Amniotic epithelial cell (primary cell): Measurements from ENCODE around the gene USP32.

ENCODE experiments used
- DNase-seq: peaks from one replicate; pipeline ENCODE4 v3.0.0-alpha.2; 2010; ENCODE audit warnings: low read depth

The USP32 gene

GRCh38 chr17:60153606-60154390, 238.1 kb downstream of the USP32 start:
- no peak for DNase-seq

DNA sequence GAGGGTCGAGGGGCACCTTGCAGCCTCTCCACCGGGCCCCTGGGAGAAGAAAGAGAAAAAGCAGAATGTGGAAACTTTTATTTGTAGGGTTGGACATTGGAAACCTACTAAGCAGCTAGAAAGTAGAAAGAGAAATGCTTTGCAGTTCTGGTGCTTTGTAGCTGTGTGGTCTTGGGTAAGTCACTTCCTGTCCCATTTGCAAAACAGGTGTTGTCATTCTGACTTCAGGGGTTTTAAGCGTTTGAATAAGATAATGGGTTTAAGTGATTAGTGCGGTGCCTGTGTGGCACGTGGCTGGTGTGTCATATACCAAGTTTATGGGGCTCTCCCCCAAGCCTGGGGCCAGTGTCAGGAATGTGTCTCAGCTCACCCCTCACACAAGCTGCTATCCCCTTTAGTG, 240.6 kb downstream of the USP32 start:
- DNase-seq = no peak

DNA sequence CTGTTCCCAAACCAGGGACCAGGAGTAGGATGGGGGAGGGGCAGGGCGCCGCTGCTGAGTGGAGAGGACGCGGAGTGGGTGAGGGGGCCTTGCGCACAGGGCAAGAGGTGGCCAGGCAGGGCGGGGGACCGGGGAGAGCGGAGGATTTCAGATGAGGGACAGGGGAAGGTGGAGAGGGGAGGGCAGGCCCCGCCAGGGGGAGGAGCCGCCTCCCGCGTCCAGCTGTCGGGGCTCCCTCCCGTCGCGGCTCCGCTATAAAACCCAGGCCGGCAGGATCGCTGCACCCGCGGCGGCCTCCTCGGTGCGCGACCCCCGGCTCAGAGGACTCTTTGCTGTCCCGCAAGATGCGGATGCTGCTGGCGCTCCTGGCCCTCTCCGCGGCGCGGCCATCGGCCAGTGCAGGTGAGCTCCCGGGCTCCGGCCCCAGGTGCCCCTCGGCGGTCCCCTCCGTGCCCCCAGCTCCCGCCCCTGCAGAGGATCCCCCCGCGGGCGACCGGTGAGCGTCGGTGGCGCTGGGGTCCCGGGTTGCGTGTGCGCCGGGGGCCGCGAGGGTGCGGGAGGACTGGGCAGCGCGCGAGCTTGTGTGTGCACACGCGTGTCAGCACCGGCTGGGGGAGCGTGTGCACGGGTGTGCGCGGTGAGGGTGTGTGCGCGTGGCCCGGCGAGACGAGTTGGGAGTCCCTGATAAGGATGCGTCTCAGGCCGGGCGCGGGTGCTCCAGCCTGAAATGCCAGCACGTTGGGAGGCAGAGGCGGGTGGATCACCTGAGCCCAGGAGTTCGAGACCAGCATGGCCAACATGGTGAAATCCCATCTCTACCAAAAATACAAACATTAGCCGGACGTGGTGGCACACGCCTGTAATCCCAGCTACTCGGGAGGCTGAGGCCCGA, 242.0 kb downstream of the USP32 start, which contains the start of gene CA4:
TSS of gene CA4 (plus strand) at position 283 of the 892 bp plus-strand sequence. CDS start at position 345, 62 bp downstream.
- DNase-seq = no peak

GRCh38 chr17:60148373-60148772, 243.6 kb downstream of the USP32 start:
- DNase-seq = no peak

GRCh38 chr17:60147553-60148223, 244.2 kb downstream of the USP32 start:
- no peak for DNase-seq

DNA sequence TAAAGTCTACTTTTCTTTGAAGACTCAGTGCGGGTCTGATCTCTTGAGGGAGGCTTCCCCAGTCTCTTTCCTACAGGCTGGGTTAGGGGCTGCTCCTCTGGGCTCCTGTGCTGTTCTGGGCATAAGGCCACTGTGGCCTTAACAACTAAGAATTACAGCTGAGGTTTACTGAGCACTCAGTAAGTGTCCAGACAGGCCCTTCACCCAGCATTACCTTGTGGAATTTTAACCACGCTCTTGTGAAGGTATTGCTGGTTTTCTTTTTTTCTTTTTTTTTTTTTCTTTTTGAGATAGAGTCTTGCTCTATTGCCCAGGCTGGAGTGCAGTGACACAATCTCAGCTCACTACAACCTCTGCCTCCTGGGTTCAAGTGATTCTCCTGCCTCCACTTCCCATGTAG, 245.7 kb downstream of the USP32 start:
- DNase-seq = no peak

DNA sequence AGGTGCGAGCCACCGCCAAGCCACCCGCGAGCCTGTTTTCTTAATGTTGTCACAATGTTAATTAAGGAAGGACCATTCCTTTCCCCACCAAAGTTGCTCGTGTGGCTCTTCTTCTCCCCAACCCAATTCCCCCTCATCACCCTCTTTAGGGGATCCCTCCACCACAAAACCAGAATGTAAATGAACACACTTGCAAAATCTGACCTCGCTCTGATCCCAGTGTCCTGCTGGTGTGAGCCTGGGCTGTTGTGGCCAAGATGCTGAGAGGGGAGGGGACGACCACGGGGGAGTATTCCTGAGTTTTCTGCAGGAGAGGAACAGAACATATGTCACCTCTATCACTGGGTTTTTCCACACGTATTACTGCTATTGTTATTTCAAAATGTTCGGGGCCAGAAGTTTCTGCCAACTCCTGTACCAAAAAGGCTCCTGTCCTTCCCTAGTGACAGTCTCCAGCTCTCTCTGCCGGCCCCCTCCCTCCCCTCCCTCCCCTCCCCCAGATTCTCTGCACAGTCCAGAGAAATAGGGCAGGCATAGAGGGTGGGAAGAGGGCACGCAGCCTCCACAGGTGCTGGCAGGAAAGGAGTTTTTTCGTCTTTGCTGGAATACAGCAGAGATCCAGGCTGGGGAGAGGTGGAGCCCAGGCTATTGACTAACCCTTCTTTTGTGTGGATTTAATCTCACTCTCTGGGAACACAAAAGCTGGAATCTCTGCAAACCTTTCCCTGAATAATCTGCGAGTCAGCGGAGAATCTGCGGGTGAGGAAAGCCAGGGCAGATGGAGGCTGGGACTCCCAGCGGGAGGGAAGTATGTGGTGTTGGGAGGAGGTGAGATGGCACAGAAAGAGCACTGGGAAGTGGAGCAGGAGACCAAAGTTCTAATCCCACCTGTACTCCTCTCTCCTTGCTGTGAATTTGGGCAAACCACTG, 246.7 kb downstream of the USP32 start:
- peak; percentile 30 for DNase-seq

DNA sequence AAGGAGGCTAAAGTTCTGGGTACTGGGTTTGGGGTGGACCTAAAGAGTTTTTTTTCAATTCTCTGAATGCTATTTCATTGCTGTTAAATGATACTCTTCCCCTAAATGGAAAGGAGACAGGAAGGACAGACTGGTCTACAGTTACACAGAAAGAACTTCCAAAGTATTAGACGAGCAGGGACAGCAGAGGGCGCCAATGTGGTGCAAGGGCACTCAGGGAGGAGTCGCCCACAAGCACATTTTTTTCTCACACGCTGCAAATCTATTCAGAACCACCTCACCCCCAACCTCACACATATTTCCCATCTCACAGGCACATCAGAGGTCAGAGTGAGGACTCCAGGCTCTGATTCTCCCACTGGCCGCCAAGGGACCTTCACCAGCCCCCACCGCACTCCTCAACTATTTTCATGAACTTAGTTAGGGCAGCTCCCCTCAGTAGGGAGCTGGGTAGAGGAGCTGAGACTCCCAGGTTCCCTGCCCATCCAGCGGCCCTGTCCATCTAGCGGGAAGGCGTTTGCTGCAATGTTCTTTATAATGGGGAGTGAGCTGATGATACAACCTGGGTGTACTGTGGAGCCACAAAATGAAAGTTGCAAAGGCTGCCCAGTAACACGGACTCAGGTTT, 248.9 kb downstream of the USP32 start:
- DNase-seq = peak; percentile 79

- no peak for DNase-seq
Measured at GRCh38 chr17:60141111-60142018, 250.6 kb downstream of the USP32 start.

DNA sequence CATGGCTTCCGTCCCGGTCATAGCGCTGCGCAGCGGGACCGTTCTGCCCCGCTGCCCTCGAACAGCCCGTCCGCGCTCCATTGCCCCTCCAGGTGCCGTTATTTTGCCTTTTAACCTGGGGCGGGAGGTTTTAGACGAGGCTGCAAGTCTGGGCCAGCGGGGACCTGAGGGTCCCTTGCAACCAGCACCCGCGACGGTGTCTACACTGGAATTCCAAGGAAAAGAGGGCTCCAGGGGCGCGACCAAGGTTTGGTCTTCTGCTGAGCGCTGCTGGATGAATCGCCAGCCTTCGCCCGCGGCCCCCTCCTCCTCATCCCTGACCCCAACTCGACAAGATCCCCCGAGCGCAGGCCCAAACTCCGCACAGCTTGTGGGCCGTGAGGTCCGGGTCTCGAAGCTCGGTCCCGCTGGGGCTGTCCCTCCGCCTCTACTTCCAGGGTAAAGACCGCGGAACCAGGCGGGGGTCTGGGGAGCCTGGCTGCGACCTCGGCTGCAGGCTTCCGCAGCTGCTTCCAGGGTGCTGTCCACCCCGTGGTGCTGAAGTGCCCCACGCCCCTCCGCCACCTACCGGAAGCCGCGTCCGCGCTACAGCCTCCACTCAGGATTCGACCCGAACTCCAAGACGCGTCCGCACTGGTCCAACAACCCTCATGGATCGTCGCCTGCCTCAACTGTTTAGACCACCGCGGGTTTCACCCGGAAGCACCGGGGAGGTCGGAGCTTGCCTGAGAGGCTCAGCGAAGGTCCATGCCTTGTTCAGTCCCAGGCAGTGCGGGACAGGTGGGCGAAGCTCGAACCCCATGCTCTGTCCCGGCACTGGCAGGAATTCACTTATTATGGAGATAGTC, 252.3 kb downstream of the USP32 start:
- peak; percentile 55 for DNase-seq

- DNase-seq = no peak
Measured at GRCh38 chr17:60138769-60139437, 253.0 kb downstream of the USP32 start.

DNA sequence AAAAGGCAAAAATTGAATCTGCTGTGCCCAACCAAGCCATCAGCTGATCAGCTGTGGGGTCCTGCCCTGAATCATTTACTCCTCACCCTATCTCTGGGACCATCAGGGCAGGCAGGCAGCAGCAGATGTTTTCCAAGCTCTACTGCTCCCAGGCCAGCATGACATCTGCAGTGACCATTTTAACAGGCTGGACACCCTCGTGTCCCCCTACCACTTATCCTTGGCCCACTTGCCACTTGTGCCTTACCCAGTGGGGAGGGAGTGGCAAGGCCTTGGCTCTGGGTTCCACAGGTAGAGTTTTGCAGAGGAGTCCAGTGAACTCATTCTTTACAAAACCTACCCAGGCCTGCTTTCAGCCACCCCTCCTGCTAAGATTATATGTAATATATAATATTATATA, 254.2 kb downstream of the USP32 start:
- no peak for DNase-seq

DNA sequence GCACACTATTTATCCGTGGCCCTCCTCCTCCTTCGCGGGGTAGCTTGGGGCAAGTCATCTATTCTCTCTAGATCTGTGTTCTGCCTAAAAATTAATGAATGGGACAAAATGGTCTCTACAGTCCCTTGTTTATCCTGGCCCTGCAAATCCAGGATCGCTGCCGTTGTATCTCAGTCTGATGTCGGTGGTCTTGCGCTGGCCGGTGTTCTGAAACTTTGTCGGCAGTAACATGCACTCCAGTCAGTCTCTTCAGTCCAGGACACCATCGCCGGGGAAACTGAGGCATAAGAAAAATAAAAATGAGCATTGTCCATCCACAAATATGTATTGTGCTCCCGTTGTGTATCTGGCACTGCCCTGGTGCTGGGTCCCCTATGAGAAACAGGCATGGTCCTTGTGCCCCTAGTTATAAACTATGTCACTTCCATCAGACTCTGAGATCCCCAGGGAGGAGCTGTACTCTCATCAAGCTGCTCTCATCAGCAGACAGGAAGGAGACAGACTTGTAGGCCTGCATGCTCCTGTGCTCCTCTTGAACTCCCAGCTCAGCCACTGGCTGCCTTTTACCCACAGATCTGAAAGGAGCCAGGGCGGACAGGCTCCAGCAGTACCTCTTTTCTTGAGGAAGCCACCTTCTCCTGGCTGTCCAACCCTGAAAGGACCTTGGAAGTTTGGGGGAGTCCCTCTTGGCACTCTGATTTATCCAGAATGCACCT, 255.8 kb downstream of the USP32 start:
- DNase-seq = no peak

GRCh38 chr17:60135151-60135950, 256.6 kb downstream of the USP32 start:
- peak; percentile 86 for DNase-seq

DNA sequence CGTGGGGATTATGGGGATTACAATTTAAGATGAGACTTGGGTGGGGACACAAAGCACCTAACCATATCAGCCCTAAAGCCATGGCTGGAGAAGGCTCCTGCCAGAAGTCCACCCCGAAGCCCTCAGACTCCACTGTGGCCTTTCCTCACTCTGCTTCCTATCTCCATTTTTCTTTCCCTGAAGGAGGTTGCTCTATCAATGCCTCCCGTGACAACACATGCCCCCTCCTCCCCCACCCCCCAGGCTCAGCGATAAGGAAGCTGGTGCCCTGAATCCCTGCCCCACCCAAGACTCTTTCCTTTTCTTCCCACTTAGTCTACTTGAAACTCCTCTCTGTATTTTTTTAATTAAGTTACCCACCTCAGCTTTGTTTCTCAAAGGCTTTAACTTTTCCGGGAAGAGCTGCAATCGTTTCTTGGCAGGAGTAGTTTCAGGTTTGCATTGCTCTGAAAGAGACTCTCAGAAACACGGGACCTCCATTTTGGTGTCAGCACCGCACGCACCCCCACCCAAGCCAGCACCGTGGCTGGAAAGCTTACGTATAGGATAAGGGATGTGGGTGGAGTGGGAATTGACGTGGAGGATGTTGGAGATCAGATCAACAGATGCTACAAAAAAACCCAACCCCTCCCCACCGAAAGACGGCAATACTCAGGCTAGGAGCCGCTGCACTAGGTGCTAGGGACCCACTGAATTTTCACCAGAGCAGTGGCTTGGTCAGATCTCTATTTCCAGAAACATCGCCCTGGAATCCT, 257.4 kb downstream of the USP32 start:
- no peak for DNase-seq

DNA sequence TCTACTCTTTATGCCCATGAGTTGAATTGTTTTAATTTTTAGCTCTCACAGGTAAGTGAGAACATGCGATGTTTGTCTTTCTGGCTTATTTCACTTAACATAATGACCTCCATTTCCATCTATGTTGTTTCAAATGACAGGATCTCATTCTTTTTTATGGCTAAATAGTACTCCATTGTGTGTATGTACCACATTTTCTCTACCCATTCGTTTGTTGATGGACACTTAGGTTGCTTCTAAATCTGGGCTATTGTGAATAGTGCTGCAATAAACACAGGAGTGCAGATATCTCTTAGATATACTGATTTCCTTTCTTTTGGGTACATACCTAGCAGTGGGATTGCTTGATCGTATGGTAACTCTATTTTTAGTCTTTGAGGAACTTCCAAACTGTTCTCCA, 261.5 kb downstream of the USP32 start:
- DNase-seq = no peak
